Memory B cell (primary cell): ENCODE results near the gene ZBTB45.
"Not testable (repeated sequence)": the region's sequence is repeated elsewhere in the genome, so short reads cannot be mapped to it uniquely, and the experiment has no call there.

Experiments
- ATAC-seq: fragments of 150-1000 bp; cut with Tn5 transposase; 2 replicates; pipeline ENCODE4 v1.10.0; 2021; ENCODE audit warnings: low read depth, mild to moderate bottlenecking, moderate library complexity
- DNase-seq, 2 donors: peaks; one replicate each; pipeline ENCODE4 v3.0.0; 2022; ENCODE audit warnings: low spot score in 2 of 2
- H3K27ac Mint-ChIP-seq: one replicate; pipeline ENCODE4 v1.8.0; 2022; ENCODE audit warnings: mild to moderate bottlenecking, moderate library complexity, mixed read lengths
- H3K27me3 Mint-ChIP-seq: one replicate; pipeline ENCODE4 v1.8.0; 2022; ENCODE audit warnings: mixed read lengths
- H3K36me3 Mint-ChIP-seq: one replicate; pipeline ENCODE4 v1.8.0; 2022; ENCODE audit warnings: mild to moderate bottlenecking, mixed read lengths
- H3K4me1 Mint-ChIP-seq: one replicate; pipeline ENCODE4 v1.8.0; 2022; ENCODE audit warnings: mixed read lengths
- H3K4me3 Mint-ChIP-seq: one replicate; pipeline ENCODE4 v1.8.0; 2022; ENCODE audit warnings: mild to moderate bottlenecking, moderate library complexity, mixed read lengths
- H3K9me3 Mint-ChIP-seq: one replicate; pipeline ENCODE4 v1.8.0; 2022; ENCODE audit warnings: mixed read lengths

The ZBTB45 gene

GRCh38 chr19:58549664-58550361 lies 30.2 kb upstream of the ZBTB45 start:
- H3K9me3 Mint-ChIP-seq: no peaks in the 10 kb centered on the region
- no peak overlapping the region for H3K4me3 Mint-ChIP-seq
- peaks cover 39% of the 10 kb centered on the region for H3K4me1 Mint-ChIP-seq
- H3K36me3 Mint-ChIP-seq: peaks cover 39% of the 10 kb centered on the region
- DNase-seq (peak in 1 of 2 donors; percentile 10), ATAC-seq (no peak)
- H3K27me3 Mint-ChIP-seq: no peaks in the 10 kb centered on the region
- H3K27ac Mint-ChIP-seq: no peak overlapping the region

- Mint-ChIP-seq H3K4me3 (no peak overlapping the region), H3K36me3 (peaks cover 39% of the 10 kb centered on the region), H3K27ac (no peak overlapping the region), H3K4me1 (peaks cover 33% of the 10 kb centered on the region), H3K9me3 (no peaks in the 10 kb centered on the region), H3K27me3 (no peaks in the 10 kb centered on the region)
- DNase-seq (peak in 1 of 2 donors; percentile 10), ATAC-seq (no peak)
Observed at GRCh38 chr19:58548859-58549663, 29.5 kb upstream of the ZBTB45 start.

DNA sequence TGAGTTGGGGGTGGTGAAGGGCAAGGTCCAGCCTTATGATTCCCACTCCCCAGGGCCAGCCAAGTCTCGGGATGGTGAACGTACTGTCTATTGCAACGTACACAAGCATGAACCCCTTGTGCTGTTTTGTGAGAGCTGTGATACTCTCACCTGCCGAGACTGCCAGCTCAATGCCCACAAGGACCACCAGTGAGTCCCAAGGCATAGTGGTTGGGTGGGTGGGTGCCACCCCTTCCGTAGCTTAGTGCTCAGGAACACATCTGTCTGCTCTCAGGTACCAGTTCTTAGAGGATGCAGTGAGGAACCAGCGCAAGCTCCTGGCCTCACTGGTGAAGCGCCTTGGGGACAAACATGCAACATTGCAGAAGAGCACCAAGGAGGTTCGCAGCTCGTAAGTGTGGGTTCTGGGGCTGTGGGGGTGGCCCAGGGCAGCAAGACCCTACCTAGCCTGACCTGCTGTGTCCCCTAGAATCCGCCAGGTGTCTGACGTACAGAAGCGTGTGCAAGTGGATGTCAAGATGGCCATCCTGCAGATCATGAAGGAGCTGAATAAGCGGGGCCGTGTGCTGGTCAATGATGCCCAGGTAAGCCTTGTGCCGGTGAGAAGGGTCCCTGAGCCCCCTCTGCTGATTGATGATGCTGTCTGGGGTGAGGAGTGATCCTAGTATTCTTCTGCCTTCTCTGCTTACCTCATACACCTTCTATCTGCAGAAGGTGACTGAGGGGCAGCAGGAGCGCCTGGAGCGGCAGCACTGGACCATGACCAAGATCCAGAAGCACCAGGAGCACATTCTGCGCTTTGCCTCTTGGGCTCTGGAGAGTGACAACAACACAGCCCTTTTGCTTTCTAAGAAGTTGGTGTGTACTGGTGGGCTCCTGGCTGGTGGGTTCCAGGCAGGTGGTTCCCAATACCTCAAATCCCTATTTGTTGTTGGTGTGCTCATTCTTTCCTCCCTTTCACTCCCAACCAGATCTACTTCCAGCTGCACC lies 28.0 kb upstream of the ZBTB45 start:
- Mint-ChIP-seq H3K36me3 (peaks cover 29% of the 10 kb centered on the region), H3K27ac (no peak overlapping the region), H3K4me3 (no peak overlapping the region), H3K9me3 (no peaks in the 10 kb centered on the region), H3K27me3 (peaks cover 7% of the 10 kb centered on the region), H3K4me1 (peaks cover 31% of the 10 kb centered on the region)
- ATAC-seq: no peak
- no peak for DNase-seq

GRCh38 chr19:58546019-58546530 lies 26.5 kb upstream of the ZBTB45 start:
- peak overlapping the region; percentile 89 for H3K4me3 Mint-ChIP-seq
- H3K36me3 Mint-ChIP-seq: peaks cover 24% of the 10 kb centered on the region
- H3K27ac Mint-ChIP-seq: peak overlapping the region; percentile 85
- ATAC-seq: no peak
- H3K4me1 Mint-ChIP-seq: peaks cover 25% of the 10 kb centered on the region
- DNase-seq: no peak
- H3K9me3 Mint-ChIP-seq: no peaks in the 10 kb centered on the region
- H3K27me3 Mint-ChIP-seq: peaks cover 15% of the 10 kb centered on the region

- H3K9me3 Mint-ChIP-seq: no peaks in the 10 kb centered on the region
Observed at GRCh38 chr19:58545286-58546018, 25.8 kb upstream of the ZBTB45 start.

DNA sequence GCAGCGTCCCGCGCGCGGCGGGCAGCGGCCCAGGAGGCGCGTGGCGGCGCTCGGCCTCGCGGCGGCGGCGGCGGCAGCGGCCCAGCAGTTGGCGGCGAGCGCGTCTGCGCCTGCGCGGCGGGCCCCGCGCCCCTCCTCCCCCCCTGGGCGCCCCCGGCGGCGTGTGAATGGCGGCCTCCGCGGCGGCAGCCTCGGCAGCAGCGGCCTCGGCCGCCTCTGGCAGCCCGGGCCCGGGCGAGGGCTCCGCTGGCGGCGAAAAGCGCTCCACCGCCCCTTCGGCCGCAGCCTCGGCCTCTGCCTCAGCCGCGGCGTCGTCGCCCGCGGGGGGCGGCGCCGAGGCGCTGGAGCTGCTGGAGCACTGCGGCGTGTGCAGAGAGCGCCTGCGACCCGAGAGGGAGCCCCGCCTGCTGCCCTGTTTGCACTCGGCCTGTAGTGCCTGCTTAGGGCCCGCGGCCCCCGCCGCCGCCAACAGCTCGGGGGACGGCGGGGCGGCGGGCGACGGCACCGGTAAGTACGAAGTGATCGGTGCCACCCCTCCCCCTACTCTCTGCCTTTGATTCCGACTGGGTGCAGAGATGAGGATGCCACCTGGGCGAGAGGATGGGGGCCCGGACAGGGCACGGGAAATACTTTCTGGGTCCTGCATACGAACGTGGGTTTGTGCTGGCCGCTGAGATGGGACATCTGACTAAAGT lies 25.1 kb upstream of the ZBTB45 start:
- peak overlapping the region; percentile 98 for H3K27ac Mint-ChIP-seq
- H3K4me1 Mint-ChIP-seq: peaks cover 23% of the 10 kb centered on the region
- H3K36me3 Mint-ChIP-seq: peaks cover 15% of the 10 kb centered on the region
- H3K4me3 Mint-ChIP-seq: peak overlapping the region; percentile 90
- peak; percentile 48 for ATAC-seq
- peaks cover 21% of the 10 kb centered on the region for H3K27me3 Mint-ChIP-seq
- H3K9me3 Mint-ChIP-seq: no peaks in the 10 kb centered on the region
- DNase-seq: no peak

More at GRCh38 chr19:58545286-58546018, 25.8 kb upstream of the ZBTB45 start:
- Mint-ChIP-seq H3K4me3 (peak overlapping the region; percentile 89), H3K27ac (peak overlapping the region; percentile 85), H3K4me1 (peaks cover 25% of the 10 kb centered on the region), H3K36me3 (peaks cover 19% of the 10 kb centered on the region), H3K27me3 (peaks cover 16% of the 10 kb centered on the region)
- ATAC-seq: no peak
- no peak for DNase-seq

DNA sequence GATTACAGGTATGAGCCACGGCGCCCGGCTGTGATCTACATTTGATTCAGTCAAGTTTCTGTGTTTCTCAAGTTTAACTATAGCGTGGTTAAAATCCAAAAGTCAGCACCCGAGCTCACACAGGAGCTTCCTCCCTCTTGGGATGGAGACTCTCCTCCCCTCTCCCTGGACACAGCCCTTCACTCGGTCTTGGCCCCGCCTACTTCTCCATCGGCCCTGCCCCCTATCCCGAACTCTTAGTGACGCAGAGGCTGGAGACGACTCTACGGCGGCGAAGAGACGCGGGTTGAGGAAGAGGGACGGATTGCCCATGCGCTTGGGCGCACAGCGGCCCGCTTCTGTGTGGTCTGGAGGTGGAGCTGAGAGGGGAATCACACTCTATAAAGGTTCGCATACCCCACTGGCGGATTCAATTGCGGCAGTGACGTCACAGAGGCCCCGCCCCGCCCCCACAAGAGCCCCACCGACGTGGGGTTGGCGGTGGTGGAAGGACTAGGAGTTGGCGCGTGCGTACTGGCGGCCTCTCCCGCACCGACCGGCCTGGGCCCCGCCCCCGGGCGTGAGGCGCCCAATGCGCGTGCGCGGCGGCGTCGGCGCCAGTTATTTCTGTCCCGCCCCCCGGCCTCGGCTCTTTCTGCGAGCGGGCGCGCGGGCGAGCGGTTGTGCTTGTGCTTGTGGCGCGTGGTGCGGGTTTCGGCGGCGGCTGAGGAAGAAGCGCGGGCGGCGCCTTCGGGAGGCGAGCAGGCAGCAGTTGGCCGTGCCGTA lies 24.4 kb upstream of the ZBTB45 start, which contains the start of gene TRIM28:
TRIM28 (plus strand) TSS at position 239 of the 765 bp plus-strand sequence. CDS start 694 bp downstream, outside the sequence.
- Mint-ChIP-seq H3K9me3 (no peaks in the 10 kb centered on the region), H3K36me3 (peaks cover 13% of the 10 kb centered on the region), H3K27ac (peak within 1 kb of the TSS; percentile 98), H3K27me3 (peaks cover 28% of the 10 kb centered on the region), H3K4me1 (peaks cover 26% of the 10 kb centered on the region), H3K4me3 (peak within 1 kb of the TSS; percentile 90)
- ATAC-seq (peak; percentile 86), DNase-seq (peak; percentile 99 to 100)

DNA sequence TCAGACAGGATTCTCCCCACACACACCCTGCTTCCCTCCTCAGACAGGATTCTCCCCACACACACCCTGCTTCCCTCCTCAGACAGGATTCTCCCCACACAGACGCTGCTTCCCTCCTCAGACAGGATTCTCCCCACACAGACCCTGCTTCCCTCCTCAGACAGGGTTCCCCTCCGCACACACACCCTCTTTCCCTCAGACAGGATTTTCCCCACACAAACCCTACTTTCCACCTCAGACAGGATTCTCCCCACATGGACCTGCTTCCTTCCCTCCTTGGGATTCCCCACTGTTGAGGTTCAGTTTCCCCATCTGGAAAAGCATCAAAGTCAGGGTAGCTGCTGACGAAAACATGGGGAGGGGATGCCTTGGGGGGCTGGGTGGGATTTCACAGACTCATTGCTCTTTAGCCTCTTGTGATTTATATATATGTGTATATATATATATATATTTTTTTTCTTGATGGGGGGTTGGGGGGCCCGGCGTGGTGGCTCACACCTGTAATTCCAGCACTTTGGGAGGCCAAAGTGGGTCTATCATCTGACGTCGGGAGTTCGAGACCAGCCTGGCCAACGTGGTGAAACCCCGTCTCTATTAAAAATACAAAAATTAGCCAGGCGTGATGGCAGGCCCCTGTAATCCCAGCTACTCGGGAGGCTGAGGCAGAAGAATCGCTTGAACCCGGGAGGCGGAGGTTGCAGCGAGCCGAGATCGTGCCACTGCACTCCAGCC lies 23.2 kb upstream of the ZBTB45 start:
- H3K4me3 Mint-ChIP-seq, H3K9me3 Mint-ChIP-seq, DNase-seq, H3K27ac Mint-ChIP-seq, ATAC-seq: not testable (repeated sequence)
- peaks cover 30% of the 10 kb centered on the region for H3K4me1 Mint-ChIP-seq
- H3K27me3 Mint-ChIP-seq: peaks cover 32% of the 10 kb centered on the region
- peaks cover 13% of the 10 kb centered on the region for H3K36me3 Mint-ChIP-seq

- not testable (repeated sequence) for DNase-seq, H3K27ac Mint-ChIP-seq, H3K36me3 Mint-ChIP-seq, H3K9me3 Mint-ChIP-seq, ATAC-seq
- Mint-ChIP-seq H3K27me3 (peaks cover 37% of the 10 kb centered on the region), H3K4me1 (peaks cover 12% of the 10 kb centered on the region), H3K4me3 (peak overlapping the region; percentile 49)
Observed at GRCh38 chr19:58539169-58539559, 19.6 kb upstream of the ZBTB45 start.

- ATAC-seq (peak; percentile 77), DNase-seq (no peak)
- Mint-ChIP-seq H3K36me3 (no peaks in the 10 kb centered on the region), H3K27me3 (peaks cover 33% of the 10 kb centered on the region), H3K9me3 (no peaks in the 10 kb centered on the region), H3K4me3 (peak overlapping the region; percentile 68), H3K4me1 (peaks cover 7% of the 10 kb centered on the region), H3K27ac (no peak overlapping the region)
Observed at GRCh38 chr19:58538257-58539168, 18.9 kb upstream of the ZBTB45 start.
